ENCODE measurements around the gene RGP1. TPM values are rescaled to one million over a fixed set of nuclear protein-coding genes. Genes with fewer than 3 reads are reported as not detected.

RGP1 gene
- total RNA-seq, 1 donor from 2014 or later, result 35.7 TPM

GRCh38 chr9:35738924-35739323, 10.2 kb upstream of the RGP1 start:
- peaks cover 41% of the 10 kb centered on the region for H3K36me3 Mint-ChIP-seq
- TF ChIP-seq, protein P1, sequence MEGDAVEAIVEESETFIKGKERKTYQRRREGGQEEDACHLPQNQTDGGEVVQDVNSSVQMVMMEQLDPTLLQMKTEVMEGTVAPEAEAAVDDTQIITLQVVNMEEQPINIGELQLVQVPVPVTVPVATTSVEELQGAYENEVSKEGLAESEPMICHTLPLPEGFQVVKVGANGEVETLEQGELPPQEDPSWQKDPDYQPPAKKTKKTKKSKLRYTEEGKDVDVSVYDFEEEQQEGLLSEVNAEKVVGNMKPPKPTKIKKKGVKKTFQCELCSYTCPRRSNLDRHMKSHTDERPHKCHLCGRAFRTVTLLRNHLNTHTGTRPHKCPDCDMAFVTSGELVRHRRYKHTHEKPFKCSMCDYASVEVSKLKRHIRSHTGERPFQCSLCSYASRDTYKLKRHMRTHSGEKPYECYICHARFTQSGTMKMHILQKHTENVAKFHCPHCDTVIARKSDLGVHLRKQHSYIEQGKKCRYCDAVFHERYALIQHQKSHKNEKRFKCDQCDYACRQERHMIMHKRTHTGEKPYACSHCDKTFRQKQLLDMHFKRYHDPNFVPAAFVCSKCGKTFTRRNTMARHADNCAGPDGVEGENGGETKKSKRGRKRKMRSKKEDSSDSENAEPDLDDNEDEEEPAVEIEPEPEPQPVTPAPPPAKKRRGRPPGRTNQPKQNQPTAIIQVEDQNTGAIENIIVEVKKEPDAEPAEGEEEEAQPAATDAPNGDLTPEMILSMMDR (conservative IDR thresholded peaks at IDR 0.05), result no peak
- peak overlapping the region; percentile 18 for H3K27ac Mint-ChIP-seq
- no peaks in the 10 kb centered on the region for H3K9me3 Mint-ChIP-seq
- H3K4me3 Mint-ChIP-seq, result no peak overlapping the region
- H3K4me1 Mint-ChIP-seq (ENCODE audit: unreplicated experiment), result no peaks in the 10 kb centered on the region
- DNase-seq (ENCODE audit: extremely low spot score, unreplicated experiment), result no peak
- H3K27me3 Mint-ChIP-seq, result no peaks in the 10 kb centered on the region

- Mint-ChIP-seq H3K36me3 (peaks cover 41% of the 10 kb centered on the region), H3K4me3 (no peak overlapping the region), H3K27me3 (no peaks in the 10 kb centered on the region), H3K9me3 (no peaks in the 10 kb centered on the region), H3K27ac (no peak overlapping the region), H3K4me1 (ENCODE audit: unreplicated experiment) (no peaks in the 10 kb centered on the region)
- TF ChIP-seq, protein P1 (conservative IDR thresholded peaks at IDR 0.05), result no peak
- DNase-seq (ENCODE audit: extremely low spot score, unreplicated experiment), result no peak
Observed at GRCh38 chr9:35740243-35740642, 8.8 kb upstream of the RGP1 start.

DNA sequence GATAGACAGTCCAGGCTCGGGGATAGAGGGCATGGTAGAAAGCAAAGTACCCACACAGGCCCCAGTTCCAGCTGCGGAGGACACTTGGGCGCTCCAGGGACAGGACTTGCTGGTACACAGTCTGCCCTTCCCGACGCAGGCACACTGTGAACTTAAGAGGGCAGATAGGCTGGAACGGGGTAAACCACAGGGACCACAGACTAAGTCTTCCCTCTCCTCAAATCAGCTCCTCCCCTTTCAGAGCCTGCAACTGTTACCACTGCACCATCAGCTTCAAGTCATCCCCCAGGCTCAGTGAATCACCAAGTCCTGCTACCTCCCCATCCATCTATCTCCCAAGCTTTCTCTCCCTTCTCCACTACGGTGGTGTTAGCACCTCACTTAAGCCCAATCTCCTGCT, 7.3 kb upstream of the RGP1 start:
- H3K27me3 Mint-ChIP-seq, result no peaks in the 10 kb centered on the region
- TF ChIP-seq, protein P1 (conservative IDR thresholded peaks at IDR 0.05), result no peak
- peaks cover 11% of the 10 kb centered on the region for H3K4me1 Mint-ChIP-seq (ENCODE audit: unreplicated experiment)
- no peaks in the 10 kb centered on the region for H3K9me3 Mint-ChIP-seq
- no peak overlapping the region for H3K4me3 Mint-ChIP-seq
- H3K27ac Mint-ChIP-seq, result no peak overlapping the region
- H3K36me3 Mint-ChIP-seq, result peaks cover 43% of the 10 kb centered on the region
- no peak for DNase-seq (ENCODE audit: extremely low spot score, unreplicated experiment)

GRCh38 chr9:35743452-35743851, 5.6 kb upstream of the RGP1 start:
- Mint-ChIP-seq H3K9me3 (no peaks in the 10 kb centered on the region), H3K4me3 (no peak overlapping the region), H3K27ac (no peak overlapping the region), H3K4me1 (ENCODE audit: unreplicated experiment) (peaks cover 23% of the 10 kb centered on the region), H3K36me3 (peaks cover 40% of the 10 kb centered on the region), H3K27me3 (no peaks in the 10 kb centered on the region)
- no peak for DNase-seq (ENCODE audit: extremely low spot score, unreplicated experiment)
- TF ChIP-seq, protein P1 (conservative IDR thresholded peaks at IDR 0.05), result no peak

DNA sequence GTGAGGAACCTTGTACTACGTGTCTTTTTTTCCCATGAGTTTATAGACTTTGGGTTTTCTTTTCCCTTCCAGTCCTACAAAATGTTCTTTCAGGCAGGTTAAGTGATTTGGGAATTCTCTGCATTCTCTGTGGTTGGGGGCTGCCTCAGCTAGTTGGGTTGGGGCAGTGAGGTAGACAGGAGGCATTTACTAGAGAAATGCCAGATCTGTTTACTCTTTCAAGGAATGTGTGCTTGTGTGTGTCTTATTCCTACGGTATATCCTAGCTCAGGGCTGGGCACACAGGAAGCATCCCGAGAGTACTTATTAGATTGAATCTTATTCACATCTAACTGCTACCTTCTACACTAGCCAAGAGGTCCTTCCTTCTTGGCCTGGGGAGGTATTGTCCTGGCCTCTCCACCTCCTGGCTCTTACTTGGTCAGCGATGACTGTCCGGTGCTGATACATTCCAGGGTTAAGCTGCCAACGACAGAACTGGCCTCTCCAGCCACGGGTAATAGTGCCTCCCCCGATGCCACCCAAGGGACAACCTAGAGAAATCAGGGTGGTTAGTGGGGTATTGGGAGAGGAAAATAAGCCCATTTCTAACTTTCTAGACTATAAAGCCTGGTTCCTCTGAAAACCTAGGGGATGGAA, 5.1 kb upstream of the RGP1 start:
- TF ChIP-seq, protein P1 (conservative IDR thresholded peaks at IDR 0.05), result no peak
- H3K4me1 Mint-ChIP-seq (ENCODE audit: unreplicated experiment), result peaks cover 23% of the 10 kb centered on the region
- no peak for DNase-seq (ENCODE audit: extremely low spot score, unreplicated experiment)
- peaks cover 34% of the 10 kb centered on the region for H3K36me3 Mint-ChIP-seq
- H3K27ac Mint-ChIP-seq, result no peak overlapping the region
- no peak overlapping the region for H3K4me3 Mint-ChIP-seq
- H3K9me3 Mint-ChIP-seq, result no peaks in the 10 kb centered on the region
- H3K27me3 Mint-ChIP-seq, result no peaks in the 10 kb centered on the region
